Progenitor cell of endocrine pancreas (in vitro differentiated cells): Measurements from ENCODE around the gene KCTD5. TPM values are rescaled to one million over a fixed set of nuclear protein-coding genes. Genes with fewer than 3 reads are reported as not detected.

Experiments used
- DNase-seq: peaks from one replicate; pipeline ENCODE4 v3.0.0; 2021; ENCODE audit warnings: low spot score; ENCODE audit not compliant: unreplicated experiment
- H3K27ac Mint-ChIP-seq: 2 replicates; pipeline ENCODE4 v1.8.0; 2021; ENCODE audit warnings: mild to moderate bottlenecking, moderate library complexity, mixed read lengths
- H3K27me3 Mint-ChIP-seq: 2 replicates; pipeline ENCODE4 v1.8.0; 2021; ENCODE audit warnings: mixed read lengths
- H3K36me3 Mint-ChIP-seq: 2 replicates; pipeline ENCODE4 v1.8.0; 2022; ENCODE audit warnings: mixed read lengths; ENCODE audit not compliant: insufficient read depth
- H3K4me1 Mint-ChIP-seq: 2 replicates; pipeline ENCODE4 v1.8.0; 2021; ENCODE audit warnings: low read depth, mixed read lengths
- H3K4me3 Mint-ChIP-seq: 2 replicates; pipeline ENCODE4 v1.8.0; 2021; ENCODE audit warnings: low read depth, mild to moderate bottlenecking, moderate library complexity, mixed read lengths
- H3K9me3 Mint-ChIP-seq: 2 replicates; pipeline ENCODE4 v1.8.0; 2021; ENCODE audit warnings: low read depth, mixed read lengths
- total RNA-seq: library from RNA; stranded (reverse); gene quantifications from 2 replicates; pipeline ENCODE4 v1.2.1, GENCODE V29; 2021
- TF ChIP-seq, protein P1 (sequence below): fragments of 200-600 bp; sonication (generic); IDR thresholded peaks from one replicate; pipeline ENCODE4 v1.5.0; 2021; ENCODE audit warnings: antibody characterized with exemption, mild to moderate bottlenecking; ENCODE audit not compliant: unreplicated experiment

The KCTD5 gene
- total RNA-seq, 1 donor from 2014 or later, result 21.4 TPM

DNA sequence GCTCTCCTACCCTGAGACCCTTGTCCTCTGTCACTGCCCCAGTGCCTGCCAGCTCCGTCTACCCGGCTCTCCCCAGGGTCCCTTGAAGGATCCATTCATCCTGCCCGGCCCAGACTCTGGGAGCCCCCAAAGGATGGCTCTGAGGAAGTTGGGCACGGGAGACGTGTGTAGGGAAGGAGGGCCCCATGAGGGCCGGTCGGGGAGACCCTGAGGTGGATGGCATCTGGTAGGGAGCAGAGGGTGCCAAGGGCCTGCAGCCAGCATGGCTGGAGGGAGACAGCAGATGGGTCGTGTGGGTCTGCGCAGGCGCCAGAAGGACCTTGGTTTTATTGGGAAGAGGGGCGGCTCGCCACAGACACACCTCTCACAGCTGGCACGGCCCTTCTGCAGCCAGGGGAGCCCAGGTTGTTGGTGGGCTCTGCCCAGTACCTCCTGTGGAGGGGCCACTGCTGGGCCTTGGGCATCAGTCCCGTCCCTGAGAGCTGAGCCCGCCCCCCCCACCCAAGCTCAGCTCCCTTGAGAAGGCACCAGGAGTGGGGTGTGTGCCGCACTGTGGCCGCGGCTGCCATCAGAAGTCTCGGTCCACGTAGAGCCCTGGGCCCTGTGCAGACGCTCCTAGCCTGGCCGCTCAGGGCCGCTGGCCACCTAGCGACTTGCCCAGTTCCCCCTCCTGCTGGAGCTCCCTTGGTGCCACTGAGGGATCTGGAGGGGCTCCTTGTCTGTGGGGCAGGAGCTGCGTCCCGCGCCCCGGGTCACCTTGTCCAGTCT, 16.0 kb downstream of the KCTD5 start:
- Mint-ChIP-seq H3K27ac (no peak overlapping the region), H3K4me1 (no peaks in the 10 kb centered on the region), H3K9me3 (no peaks in the 10 kb centered on the region), H3K4me3 (no peak overlapping the region), H3K36me3 (peaks cover 1% of the 10 kb centered on the region), H3K27me3 (no peaks in the 10 kb centered on the region)
- TF ChIP-seq, protein P1, sequence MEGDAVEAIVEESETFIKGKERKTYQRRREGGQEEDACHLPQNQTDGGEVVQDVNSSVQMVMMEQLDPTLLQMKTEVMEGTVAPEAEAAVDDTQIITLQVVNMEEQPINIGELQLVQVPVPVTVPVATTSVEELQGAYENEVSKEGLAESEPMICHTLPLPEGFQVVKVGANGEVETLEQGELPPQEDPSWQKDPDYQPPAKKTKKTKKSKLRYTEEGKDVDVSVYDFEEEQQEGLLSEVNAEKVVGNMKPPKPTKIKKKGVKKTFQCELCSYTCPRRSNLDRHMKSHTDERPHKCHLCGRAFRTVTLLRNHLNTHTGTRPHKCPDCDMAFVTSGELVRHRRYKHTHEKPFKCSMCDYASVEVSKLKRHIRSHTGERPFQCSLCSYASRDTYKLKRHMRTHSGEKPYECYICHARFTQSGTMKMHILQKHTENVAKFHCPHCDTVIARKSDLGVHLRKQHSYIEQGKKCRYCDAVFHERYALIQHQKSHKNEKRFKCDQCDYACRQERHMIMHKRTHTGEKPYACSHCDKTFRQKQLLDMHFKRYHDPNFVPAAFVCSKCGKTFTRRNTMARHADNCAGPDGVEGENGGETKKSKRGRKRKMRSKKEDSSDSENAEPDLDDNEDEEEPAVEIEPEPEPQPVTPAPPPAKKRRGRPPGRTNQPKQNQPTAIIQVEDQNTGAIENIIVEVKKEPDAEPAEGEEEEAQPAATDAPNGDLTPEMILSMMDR, result no peak
- no peak for DNase-seq

DNA sequence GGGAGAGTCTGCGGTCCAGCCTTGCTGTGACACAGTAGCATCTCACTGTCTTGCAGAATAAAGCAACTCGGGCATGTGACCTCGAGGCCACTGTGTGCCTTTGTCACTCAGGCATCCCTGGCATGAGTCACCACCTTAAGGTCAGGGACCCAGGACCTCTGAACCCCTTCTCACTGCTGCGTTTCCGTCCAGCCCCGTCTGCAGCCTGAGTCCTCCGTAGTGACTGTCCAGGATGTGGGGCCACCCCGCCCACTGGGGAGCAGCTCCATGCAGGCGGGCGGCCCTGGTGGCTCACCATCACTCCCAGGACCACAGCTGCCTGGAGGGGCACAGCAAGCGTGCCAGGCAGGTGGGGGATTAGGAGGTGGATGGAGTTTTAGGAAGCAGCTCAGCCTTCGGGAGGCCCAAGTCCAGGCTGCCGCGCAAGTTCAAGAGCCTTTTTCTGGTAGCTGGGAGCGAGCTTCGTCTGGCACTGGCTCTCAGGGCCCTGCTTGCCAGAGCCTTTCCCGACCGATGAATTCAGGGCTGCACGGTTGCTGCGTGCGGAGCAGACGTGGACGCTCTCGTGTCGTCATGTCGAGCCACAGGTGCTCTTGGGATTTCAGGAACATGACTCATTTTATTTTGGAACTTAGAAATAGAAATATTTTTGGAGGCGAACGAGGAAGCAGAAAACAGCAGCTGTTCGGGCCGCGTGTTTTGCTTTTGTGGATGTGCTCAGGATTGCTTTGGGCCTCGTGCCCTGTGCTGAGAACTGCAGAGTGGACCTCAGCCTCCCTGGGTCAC, 16.8 kb downstream of the KCTD5 start:
- no peak for DNase-seq
- H3K4me1 Mint-ChIP-seq, result no peaks in the 10 kb centered on the region
- TF ChIP-seq, protein P1, result no peak
- H3K27ac Mint-ChIP-seq, result no peak overlapping the region
- peaks cover 1% of the 10 kb centered on the region for H3K36me3 Mint-ChIP-seq
- no peak overlapping the region for H3K4me3 Mint-ChIP-seq
- no peaks in the 10 kb centered on the region for H3K27me3 Mint-ChIP-seq
- H3K9me3 Mint-ChIP-seq, result no peaks in the 10 kb centered on the region

DNA sequence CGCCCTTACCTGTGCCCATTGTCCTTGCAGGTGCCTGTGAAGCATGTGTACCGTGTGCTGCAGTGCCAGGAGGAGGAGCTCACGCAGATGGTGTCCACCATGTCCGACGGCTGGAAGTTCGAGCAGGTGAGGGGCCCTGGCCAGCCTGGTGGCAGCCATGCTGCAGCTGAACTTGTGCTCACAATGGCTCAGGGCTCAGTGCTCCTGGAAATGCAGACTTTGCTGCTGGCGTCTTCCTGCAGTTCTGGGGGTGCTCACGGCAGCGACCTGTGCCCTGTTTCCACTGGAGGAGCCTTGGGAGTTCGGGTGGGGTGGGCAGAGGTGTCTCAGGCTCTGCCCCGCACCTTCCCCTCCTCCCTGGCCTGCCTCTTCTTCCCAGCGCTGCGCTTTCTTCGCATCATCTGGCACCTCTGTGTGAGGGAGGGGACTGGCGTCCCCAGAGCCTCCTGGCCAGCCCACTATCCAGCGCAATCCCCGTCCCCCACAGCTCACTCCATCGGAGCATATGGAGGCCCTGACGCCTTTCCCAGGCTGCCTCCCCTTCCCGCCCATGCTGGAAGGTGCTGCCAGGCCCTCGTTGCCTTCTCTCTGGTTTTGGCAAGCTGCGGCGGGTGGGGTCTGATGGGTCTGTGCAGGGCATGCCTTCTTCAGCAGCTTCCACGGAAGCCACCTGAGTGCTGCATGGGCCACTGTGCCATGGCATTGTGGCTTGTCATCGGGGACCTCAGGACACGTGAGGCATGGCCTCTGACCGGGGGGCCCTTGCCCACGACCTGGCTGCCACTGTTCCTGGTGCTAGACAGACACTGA, 17.7 kb downstream of the KCTD5 start:
- DNase-seq, result no peak
- H3K36me3 Mint-ChIP-seq, result peaks cover 1% of the 10 kb centered on the region
- H3K27ac Mint-ChIP-seq, result no peak overlapping the region
- TF ChIP-seq, protein P1, result no peak
- no peak overlapping the region for H3K4me3 Mint-ChIP-seq
- H3K27me3 Mint-ChIP-seq, result no peaks in the 10 kb centered on the region
- no peaks in the 10 kb centered on the region for H3K4me1 Mint-ChIP-seq
- no peaks in the 10 kb centered on the region for H3K9me3 Mint-ChIP-seq

DNA sequence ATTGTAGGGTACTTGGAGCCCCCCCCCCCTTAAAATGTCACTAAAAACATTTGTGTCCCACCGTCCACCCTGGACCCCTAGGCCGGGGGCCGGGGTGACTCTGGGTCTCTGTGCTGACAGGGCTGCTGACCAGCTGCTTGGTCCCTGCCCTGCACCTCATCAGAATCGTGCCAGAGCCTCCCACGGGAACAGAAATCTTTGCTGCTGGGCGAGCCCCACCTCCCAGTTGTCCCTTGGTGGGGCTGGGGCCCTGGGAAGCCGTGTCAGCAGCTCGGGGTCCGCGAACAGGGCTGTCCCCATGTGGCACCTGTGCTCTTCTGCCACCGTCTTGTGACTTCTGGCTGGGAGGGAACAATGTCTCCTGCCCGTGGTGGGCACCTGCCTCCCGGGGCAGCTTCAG, 18.5 kb downstream of the KCTD5 start:
- no peaks in the 10 kb centered on the region for H3K4me1 Mint-ChIP-seq
- DNase-seq, result no peak
- H3K36me3 Mint-ChIP-seq, result peaks cover 1% of the 10 kb centered on the region

More for the DNA sequence above, 18.5 kb downstream of the KCTD5 start:
- Mint-ChIP-seq H3K9me3 (no peaks in the 10 kb centered on the region), H3K27me3 (no peaks in the 10 kb centered on the region), H3K4me3 (no peak overlapping the region), H3K27ac (no peak overlapping the region)
- TF ChIP-seq, protein P1, result no peak
